ENCODE data around the gene ADIG.
"Not testable (repeated sequence)": the region's sequence is repeated elsewhere in the genome, so short reads cannot be mapped to it uniquely, and the experiment has no call there.

ADIG gene

DNA sequence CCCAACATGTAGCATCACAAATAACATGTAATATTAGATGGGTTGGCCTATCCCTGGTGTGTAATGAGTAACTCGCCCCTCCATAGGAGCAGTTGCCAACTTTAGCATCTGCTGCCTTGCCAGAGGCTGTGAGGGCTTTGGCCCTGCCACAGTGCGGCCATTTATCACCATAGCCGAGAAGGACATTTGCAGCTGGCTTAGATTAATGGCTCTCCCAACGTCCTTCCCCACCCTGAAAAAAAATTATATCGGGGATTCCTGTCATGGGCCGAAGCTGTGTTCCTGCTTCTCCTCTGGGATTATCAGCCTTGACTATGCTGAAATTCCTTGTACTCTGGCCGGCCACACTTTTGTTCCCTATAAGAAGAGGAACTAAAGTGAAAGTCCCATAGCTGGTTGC, 7.6 kb upstream of the ADIG start:
- no peak for DNase-seq

DNA sequence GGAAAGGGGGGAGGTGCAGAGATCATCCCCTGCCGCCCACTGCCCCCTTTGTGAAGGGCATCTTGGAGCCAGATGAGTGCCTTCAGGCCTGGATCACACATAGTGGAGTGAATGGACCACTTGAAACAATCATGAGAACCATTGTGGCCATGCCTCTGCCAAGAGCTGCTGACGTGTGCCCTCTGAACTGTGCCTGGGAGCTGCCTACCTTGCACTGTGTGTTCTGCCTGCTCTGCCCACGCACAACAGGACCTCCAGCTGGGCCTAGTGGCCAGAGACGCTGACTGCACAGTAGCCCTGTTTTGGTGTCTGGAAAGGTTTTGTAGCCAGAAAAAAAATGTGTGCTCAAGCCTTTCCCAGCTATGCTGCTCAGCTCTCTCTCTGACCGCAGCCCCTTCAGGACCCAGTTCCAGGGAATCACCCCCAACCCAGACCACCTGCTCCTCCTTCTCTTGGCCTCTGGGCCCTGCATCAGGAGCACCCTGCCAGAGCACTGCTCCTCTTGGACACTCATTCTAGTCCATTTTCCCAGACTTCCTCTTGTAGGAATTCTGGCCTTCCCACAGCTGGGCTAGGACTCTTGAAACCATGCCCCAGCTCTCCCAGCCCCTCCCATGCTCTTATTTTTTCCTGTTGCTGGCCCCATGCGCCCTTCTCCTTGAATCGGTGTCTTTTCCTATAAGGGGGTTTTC, 1.6 kb upstream of the ADIG start:
- DNase-seq = no peak

DNA sequence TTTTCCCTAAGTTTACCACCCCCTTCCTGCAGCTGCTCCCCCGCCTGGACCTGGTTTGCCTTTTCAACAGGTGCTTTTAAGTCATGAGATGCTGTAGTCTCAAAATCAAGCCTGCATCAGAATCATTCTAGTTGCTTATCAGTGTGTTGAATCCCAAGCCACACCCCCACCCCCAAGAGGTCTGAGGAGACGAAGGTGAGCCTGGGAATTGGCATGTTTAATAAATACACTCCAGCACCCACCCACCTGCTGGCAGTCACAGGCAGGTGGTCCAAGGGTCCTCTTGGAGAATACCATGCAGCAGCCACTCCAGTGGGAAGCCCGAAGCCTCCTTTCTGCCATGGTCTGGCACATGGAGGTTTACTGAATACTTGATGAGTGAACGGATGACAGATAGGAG, 1.1 kb upstream of the ADIG start:
- DNase-seq = no peak

GRCh38 chr20:38581830-38582358, 897 bp downstream of the ADIG start:
- no peak for DNase-seq

- no peak for DNase-seq
Measured at GRCh38 chr20:38583306-38583705, 2.3 kb downstream of the ADIG start.

DNA sequence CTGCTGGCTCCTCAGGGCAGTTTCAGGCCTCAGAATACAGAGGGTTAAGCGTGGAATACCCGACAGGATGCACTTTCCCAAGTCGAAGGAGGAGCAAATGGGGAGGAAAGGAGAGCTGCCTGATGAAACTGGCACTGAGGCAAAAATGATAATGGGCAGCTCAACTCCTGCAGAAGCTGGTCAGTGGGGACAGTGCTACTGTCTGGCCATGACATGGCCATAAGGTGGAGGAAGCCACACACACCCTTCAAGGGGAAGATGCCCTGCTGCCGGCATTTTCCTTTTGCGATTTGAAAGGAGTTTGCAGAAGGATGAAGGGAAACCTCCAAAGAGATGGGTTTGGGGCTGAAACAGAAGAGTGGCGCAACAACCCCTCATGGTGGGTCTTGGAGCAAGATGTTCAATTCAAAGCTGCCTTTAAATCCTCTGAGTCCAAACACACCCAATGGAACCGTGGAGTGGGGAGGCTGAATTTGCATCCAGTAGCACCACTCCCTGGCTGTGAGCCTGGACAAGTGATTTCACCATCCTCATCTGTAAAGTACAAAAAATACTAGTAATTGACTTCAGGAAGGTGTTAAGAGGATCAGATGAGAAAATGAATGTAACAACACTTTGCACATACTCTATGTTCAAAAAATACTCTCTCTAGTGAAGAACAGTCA, 3.2 kb downstream of the ADIG start:
- DNase-seq = no peak

DNA sequence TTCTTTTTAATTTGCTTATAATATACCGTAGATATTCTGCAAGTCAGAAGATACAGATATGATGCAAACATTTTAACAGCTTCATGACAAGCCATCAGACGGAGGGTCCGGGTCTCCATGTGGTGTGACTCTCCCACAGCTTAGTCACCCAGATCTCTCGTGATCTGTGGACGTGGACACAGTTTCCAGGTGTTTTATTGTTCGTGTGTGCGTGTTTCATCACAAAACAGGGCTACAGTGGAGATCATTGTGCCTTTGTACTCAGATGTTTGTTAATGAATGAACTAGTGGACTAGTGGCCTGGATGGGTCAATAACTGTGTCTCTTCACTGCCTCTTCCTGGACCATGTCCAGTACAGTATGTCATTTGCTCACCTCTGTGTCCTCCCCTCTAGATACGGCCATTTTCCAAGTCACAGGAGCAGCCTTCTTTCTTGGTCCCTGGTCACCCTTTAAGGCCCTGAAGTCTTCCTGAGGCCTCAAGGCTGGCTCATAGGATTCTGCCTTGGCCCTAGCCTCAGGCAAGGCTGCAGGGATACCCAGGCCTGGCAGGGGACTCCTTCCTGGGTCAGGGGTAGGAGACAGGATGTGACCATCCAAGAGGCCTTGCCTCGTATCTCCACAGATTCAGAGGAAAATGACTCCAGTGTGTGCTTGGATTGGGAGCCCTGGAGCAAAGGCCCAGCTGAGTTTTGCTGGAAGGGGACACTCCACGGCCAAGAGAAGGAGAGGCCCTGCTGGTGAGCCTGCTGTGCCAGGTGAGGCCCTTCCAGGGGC, 4.6 kb downstream of the ADIG start:
- no peak for DNase-seq

DNA sequence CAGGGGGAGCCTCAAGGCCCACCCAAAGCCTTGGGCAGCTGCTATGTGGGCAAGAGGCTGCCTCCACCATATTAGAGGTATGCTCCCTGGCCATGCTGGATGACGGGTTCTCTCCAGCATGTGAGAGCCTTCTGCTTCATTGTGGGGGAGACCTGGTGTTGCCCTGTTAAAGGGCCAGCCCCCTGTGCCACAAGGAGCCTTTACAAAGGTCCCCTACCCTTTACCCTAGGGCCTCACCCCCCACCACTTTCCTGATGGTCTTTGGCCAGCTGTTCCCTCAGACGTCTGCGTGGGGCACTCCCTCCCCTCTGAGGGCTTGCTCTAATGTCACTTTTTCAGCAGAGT, 5.2 kb downstream of the ADIG start:
- DNase-seq = no peak

- no peak for DNase-seq
Measured at GRCh38 chr20:38588303-38588702, 7.3 kb downstream of the ADIG start.

GRCh38 chr20:38589351-38589750, 8.4 kb downstream of the ADIG start:
- no peak for DNase-seq

DNA sequence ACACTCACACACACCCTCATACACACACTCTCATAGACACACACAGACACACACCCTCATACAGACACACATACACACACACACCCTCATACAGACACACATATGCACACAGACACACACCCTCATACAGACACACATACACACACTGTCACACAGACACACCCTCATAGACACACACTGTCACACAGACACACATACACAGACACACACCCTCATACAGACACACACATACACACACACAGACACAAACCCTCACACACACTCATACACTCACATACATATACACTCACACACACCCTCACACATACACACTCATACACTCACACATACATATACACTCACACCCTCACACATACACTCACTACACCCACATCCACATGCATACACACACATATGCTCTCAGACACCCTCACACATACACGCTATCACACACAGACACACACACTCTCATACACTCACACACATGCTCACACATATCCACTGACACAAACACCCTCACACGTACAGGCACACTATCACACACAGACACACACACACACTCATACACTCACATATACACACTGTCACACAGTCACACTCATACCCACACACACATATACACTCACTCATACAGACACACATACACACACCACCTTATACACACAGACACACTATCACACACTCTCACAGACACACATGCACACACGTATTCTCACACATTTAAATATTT, 9.1 kb downstream of the ADIG start:
- no peak for DNase-seq

DNA sequence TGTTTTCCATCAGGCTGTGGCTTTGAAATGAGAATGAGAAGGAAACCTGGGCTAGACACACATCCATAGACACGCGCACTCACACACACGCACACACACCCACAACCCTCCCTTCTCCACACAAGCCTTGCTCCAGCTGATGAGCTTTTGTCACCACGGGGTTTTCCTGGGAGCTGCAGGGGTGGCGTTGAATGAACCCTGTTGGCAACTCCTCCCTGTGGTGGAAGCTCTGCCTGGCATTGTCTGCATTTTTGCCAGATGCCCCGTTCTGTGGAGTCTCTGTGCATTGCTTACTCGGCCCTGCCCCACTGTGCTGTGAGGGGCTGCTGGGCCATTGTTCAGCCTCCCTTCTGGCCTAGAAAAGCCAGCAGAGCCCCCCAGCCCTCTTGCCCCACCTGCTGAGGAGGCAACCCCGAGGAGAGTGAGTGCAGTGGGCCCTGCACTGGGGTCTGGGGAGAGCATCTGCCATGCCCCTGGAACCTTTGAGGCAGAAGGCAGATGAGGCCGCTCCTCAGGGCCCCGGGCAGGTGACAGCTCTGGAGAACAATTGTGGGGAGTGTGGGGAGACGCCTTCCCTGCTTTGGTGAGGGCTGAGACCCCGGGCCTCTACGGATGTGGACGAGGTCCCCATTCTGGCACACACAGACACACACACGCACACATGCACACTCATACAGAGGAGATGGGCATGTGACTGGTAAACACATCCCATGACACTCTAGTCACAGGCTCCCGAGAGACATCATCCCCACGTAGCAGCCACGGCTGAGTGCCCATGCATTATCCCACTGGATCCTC, 9.9 kb downstream of the ADIG start:
- DNase-seq = no peak

DNA sequence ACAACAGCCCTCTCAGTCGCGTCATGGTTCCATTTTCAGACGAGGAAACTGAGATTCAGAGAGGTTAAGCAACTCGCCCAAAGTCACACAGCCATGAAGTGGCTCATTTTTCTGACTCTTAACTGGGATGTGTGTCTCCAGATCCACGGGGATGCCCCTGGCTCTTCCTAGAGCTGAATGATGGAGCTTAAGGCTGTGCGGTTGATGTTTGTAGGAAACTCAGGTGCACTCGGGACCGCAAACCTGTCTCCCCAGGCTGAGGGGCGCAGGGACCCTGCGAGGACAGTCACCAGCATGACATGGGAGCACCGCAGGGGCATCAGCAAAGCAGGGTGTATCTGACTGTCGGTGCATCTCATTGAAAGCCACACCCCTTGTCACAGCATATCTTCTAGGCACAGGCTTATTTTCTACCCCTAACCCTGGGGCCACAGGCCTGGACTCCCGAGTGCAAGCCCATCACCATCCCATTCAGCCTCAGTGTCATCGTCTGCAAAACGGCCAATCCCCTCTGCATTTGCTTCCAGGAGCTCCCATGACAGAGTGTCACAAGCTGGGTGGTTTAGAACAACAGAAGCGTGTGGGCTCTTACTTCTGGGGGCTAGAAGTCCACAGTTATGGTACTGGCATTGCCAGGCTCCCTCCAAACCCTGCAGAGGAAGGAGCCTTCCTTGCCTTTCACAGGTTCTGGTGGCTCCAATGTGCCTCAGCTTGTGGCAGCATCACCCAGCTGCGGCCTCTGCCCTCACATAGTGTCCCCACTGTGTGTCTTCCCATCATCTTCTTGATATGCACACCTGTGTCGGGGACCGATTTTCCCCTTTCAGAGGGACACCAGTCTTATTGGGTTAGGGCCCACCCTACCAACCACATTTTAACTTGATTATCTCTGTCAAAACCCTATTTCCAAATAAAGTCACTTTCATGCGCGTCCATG, 10.7 kb downstream of the ADIG start:
- no peak for DNase-seq

GRCh38 chr20:38592411-38592790, 11.4 kb downstream of the ADIG start:
- not testable (repeated sequence) for DNase-seq

DNA sequence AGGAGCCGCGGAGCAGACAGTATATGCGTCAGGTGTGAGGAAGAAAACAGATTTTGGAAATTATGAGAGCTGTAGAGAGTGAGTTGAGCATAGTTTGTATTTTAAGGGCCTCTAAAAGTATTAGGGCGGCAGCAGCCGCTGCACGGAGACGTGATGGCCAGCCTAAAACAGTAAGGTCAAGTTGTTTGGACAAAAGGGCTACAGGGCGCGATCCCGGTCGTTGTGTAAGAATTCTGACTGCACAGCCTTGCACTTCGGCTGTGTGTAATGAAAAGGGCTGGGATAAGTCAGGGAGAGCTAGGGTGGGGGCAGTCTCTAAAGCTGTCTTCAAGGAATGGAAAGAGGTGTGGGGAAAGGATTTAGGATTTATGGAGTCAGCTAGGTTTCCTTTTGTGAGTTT, 13.3 kb downstream of the ADIG start:
- not testable (repeated sequence) for DNase-seq

GRCh38 chr20:38595886-38596285, 14.9 kb downstream of the ADIG start:
- DNase-seq = not testable (repeated sequence)

- DNase-seq = no peak
Measured at GRCh38 chr20:38599410-38599882, 18.4 kb downstream of the ADIG start.

GRCh38 chr20:38600057-38600456, 19.1 kb downstream of the ADIG start:
- DNase-seq = no peak

GRCh38 chr20:38601216-38602184, 20.5 kb downstream of the ADIG start, which contains the start of gene ARHGAP40:
Gene ARHGAP40, plus strand, starts transcription at chr20:38601809.
- peak; percentile 11 for DNase-seq

- no peak for DNase-seq
Measured at GRCh38 chr20:38602185-38602581, 21.2 kb downstream of the ADIG start.
